Measurements from ENCODE around the gene CAPN13. TPM values are rescaled to one million over a fixed set of nuclear protein-coding genes. Genes with fewer than 3 reads are reported as not detected.

CAPN13 gene
- polyA plus RNA-seq, 1 donor: 19.7 TPM

DNA sequence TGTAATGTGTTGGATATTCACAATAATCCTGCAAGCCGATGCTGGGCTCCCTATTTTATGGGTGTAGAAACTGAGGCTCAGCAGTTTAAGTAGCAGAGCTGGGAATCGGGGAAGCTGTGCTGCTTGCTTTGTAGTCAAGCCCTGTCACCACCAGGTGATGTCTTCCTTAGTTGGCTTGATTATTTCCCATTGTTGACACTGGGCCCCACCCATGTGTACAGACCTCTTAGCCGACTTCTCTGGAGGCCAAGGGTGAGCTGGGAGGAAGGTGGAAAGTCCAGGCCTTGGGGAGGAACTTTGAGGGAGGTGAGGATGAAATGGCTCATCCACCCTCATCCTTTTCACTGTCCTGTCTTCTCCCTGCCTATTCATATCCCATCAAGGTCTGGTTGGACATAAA, 60.0 kb downstream of the CAPN13 start:
- peak; percentile 49 to 81 for DNase-seq
- Histone ChIP-seq H3K27ac (ENCODE audit: low read length) (no peak overlapping the region), H3K36me3 (ENCODE audit: control insufficient read depth, insufficient read depth, low read length) (no peaks in the 10 kb centered on the region), H3K4me1 (ENCODE audit: control insufficient read depth, insufficient read depth, low read length) (peaks cover 10% of the 10 kb centered on the region), H3K27me3 (ENCODE audit: control insufficient read depth, insufficient read depth, low read length) (no peaks in the 10 kb centered on the region), H3K4me3 (ENCODE audit: low read length) (no peak overlapping the region), H3K9me3 (ENCODE audit: control insufficient read depth, low read depth, low read length) (no peaks in the 10 kb centered on the region)
- no CpG with 5 or more reads among the region's 3 CpGs for WGBS (ENCODE audit: insufficient coverage, low lambda C conversion rate)

DNA sequence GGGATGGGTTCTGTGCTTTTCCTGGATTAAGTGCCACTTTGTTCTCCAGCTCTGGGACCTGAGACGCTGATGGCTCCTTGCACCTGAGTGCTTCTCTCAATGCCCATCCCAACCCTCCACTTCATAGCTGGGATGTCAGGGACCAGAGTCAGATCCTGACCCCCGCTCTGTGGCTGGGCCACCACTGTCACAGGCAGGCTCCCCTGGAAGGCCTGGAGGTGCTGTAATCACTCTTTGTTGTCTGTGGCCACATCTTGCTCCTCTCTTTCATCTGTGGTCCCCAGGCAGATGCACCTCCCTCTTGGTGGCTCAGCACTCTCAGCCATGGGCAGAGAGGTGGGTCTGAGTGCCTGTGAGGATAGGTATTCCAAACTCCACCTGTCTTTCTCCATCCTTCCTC, 62.4 kb downstream of the CAPN13 start:
- no CpG with 5 or more reads among the region's 2 CpGs for WGBS (ENCODE audit: insufficient coverage, low lambda C conversion rate)
- H3K4me3 ChIP-seq (ENCODE audit: low read length): no peak overlapping the region
- H3K27ac ChIP-seq (ENCODE audit: low read length): no peak overlapping the region
- no peaks in the 10 kb centered on the region for H3K27me3 ChIP-seq (ENCODE audit: control insufficient read depth, insufficient read depth, low read length)
- no peaks in the 10 kb centered on the region for H3K9me3 ChIP-seq (ENCODE audit: control insufficient read depth, low read depth, low read length)
- H3K36me3 ChIP-seq (ENCODE audit: control insufficient read depth, insufficient read depth, low read length): no peaks in the 10 kb centered on the region
- DNase-seq: no peak
- H3K4me1 ChIP-seq (ENCODE audit: control insufficient read depth, insufficient read depth, low read length): peaks cover 10% of the 10 kb centered on the region

- H3K27me3 ChIP-seq (ENCODE audit: control insufficient read depth, insufficient read depth, low read length): no peaks in the 10 kb centered on the region
- no peaks in the 10 kb centered on the region for H3K4me1 ChIP-seq (ENCODE audit: control insufficient read depth, insufficient read depth, low read length)
- no peak overlapping the region for H3K27ac ChIP-seq (ENCODE audit: low read length)
- no peak overlapping the region for H3K4me3 ChIP-seq (ENCODE audit: low read length)
- no peak for DNase-seq
- H3K9me3 ChIP-seq (ENCODE audit: control insufficient read depth, low read depth, low read length): no peaks in the 10 kb centered on the region
- no CpG with 5 or more reads among the region's 7 CpGs for WGBS (ENCODE audit: insufficient coverage, low lambda C conversion rate)
- no peaks in the 10 kb centered on the region for H3K36me3 ChIP-seq (ENCODE audit: control insufficient read depth, insufficient read depth, low read length)
Measured at GRCh38 chr2:30741576-30741975, 65.7 kb downstream of the CAPN13 start.

GRCh38 chr2:30738141-30738911, 68.9 kb downstream of the CAPN13 start:
- WGBS (ENCODE audit: insufficient coverage, low lambda C conversion rate): 75% methylated on average over 2 of the region's 7 CpGs

GRCh38 chr2:30737326-30737610, 70.0 kb downstream of the CAPN13 start:
- Histone ChIP-seq H3K27ac (ENCODE audit: low read length) (no peak overlapping the region), H3K4me1 (ENCODE audit: control insufficient read depth, insufficient read depth, low read length) (peaks cover 7% of the 10 kb centered on the region), H3K36me3 (ENCODE audit: control insufficient read depth, insufficient read depth, low read length) (no peaks in the 10 kb centered on the region), H3K9me3 (ENCODE audit: control insufficient read depth, low read depth, low read length) (no peaks in the 10 kb centered on the region), H3K27me3 (ENCODE audit: control insufficient read depth, insufficient read depth, low read length) (no peaks in the 10 kb centered on the region), H3K4me3 (ENCODE audit: low read length) (no peak overlapping the region)
- whole genome bisulfite sequencing (ENCODE audit: insufficient coverage, low lambda C conversion rate): no CpG with 5 or more reads among the region's 8 CpGs
- no peak for DNase-seq

More at GRCh38 chr2:30738141-30738911, 68.9 kb downstream of the CAPN13 start:
- Histone ChIP-seq H3K4me1 (ENCODE audit: control insufficient read depth, insufficient read depth, low read length) (peaks cover 7% of the 10 kb centered on the region), H3K4me3 (ENCODE audit: low read length) (no peak overlapping the region), H3K27ac (ENCODE audit: low read length) (no peak overlapping the region), H3K36me3 (ENCODE audit: control insufficient read depth, insufficient read depth, low read length) (no peaks in the 10 kb centered on the region), H3K27me3 (ENCODE audit: control insufficient read depth, insufficient read depth, low read length) (no peaks in the 10 kb centered on the region), H3K9me3 (ENCODE audit: control insufficient read depth, low read depth, low read length) (no peaks in the 10 kb centered on the region)
- no peak for DNase-seq

GRCh38 chr2:30736461-30737325, 70.6 kb downstream of the CAPN13 start:
- Histone ChIP-seq H3K27ac (ENCODE audit: low read length) (no peak overlapping the region), H3K4me1 (ENCODE audit: control insufficient read depth, insufficient read depth, low read length) (peaks cover 7% of the 10 kb centered on the region), H3K9me3 (ENCODE audit: control insufficient read depth, low read depth, low read length) (no peaks in the 10 kb centered on the region), H3K27me3 (ENCODE audit: control insufficient read depth, insufficient read depth, low read length) (no peaks in the 10 kb centered on the region), H3K36me3 (ENCODE audit: control insufficient read depth, insufficient read depth, low read length) (no peaks in the 10 kb centered on the region), H3K4me3 (ENCODE audit: low read length) (no peak overlapping the region)
- no peak for DNase-seq
- 60% methylated on average over 1 of the region's 18 CpGs for WGBS (ENCODE audit: insufficient coverage, low lambda C conversion rate)

DNA sequence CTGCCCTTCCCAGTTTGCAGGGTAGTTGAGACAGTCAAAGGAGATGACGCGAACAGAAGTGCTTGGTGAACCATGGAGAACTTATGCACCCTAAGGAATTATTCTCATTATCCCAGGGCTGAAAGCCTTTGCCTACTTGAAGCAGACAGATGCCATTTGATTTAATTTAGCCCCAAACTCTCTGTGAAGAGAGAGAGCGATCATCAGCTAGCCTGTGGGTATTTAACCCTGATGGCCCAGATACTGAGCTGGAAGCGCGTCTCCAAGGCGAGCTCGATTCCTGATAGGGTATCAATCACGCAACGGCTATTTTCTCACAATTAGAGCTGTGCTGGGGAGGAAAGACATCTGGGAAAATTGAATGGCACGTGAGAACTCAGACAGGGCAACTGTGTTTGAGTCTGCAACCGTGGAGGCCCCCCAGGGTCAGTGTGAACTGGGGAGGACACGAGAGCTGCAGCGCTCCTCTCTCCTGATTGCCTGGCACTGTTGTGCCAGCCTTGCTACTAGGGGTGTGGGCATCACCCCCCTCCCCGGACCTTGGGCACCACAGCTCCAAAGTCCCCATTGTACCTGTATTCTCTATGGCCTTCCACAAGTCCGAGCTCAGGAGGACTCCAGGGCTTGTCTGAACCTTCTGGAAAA, 73.2 kb downstream of the CAPN13 start:
- no peak for DNase-seq
- no CpG with 5 or more reads among the region's 15 CpGs for WGBS (ENCODE audit: insufficient coverage, low lambda C conversion rate)
- Histone ChIP-seq H3K4me3 (ENCODE audit: low read length) (no peak overlapping the region), H3K27ac (ENCODE audit: low read length) (no peak overlapping the region), H3K36me3 (ENCODE audit: control insufficient read depth, insufficient read depth, low read length) (no peaks in the 10 kb centered on the region), H3K4me1 (ENCODE audit: control insufficient read depth, insufficient read depth, low read length) (peaks cover 7% of the 10 kb centered on the region), H3K27me3 (ENCODE audit: control insufficient read depth, insufficient read depth, low read length) (no peaks in the 10 kb centered on the region), H3K9me3 (ENCODE audit: control insufficient read depth, low read depth, low read length) (no peaks in the 10 kb centered on the region)

GRCh38 chr2:30732876-30733275, 74.4 kb downstream of the CAPN13 start:
- Histone ChIP-seq H3K9me3 (ENCODE audit: control insufficient read depth, low read depth, low read length) (no peaks in the 10 kb centered on the region), H3K36me3 (ENCODE audit: control insufficient read depth, insufficient read depth, low read length) (no peaks in the 10 kb centered on the region), H3K27me3 (ENCODE audit: control insufficient read depth, insufficient read depth, low read length) (no peaks in the 10 kb centered on the region), H3K4me1 (ENCODE audit: control insufficient read depth, insufficient read depth, low read length) (peaks cover 7% of the 10 kb centered on the region), H3K4me3 (ENCODE audit: low read length) (no peak overlapping the region), H3K27ac (ENCODE audit: low read length) (no peak overlapping the region)
- peak; percentile 47 to 68 for DNase-seq
- no CpG with 5 or more reads among the region's 4 CpGs for WGBS (ENCODE audit: insufficient coverage, low lambda C conversion rate)

DNA sequence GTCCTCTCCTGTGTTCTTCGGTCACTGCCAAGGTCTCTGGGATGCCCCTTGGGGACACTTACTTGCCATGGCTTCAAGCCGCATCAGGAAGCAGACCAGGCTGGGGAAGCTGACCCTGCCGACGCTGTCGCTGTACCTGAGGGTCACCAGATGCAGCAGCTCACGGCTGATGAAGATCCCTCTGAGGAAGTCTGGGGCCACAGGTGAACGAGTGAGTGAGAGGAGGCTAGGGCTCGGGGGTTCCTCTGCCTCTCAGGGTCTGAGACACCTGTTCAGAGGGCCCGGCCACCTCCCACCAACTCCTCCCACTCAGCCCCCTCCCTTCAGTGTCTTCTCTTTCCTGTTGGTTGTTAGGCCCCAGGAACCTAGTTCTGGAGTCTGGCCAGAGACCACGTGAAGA, 74.9 kb downstream of the CAPN13 start:
- no peak overlapping the region for H3K4me3 ChIP-seq (ENCODE audit: low read length)
- no peaks in the 10 kb centered on the region for H3K27me3 ChIP-seq (ENCODE audit: control insufficient read depth, insufficient read depth, low read length)
- no CpG with 5 or more reads among the region's 10 CpGs for WGBS (ENCODE audit: insufficient coverage, low lambda C conversion rate)
- H3K27ac ChIP-seq (ENCODE audit: low read length): no peak overlapping the region
- H3K36me3 ChIP-seq (ENCODE audit: control insufficient read depth, insufficient read depth, low read length): no peaks in the 10 kb centered on the region
- no peak for DNase-seq
- no peaks in the 10 kb centered on the region for H3K9me3 ChIP-seq (ENCODE audit: control insufficient read depth, low read depth, low read length)
- H3K4me1 ChIP-seq (ENCODE audit: control insufficient read depth, insufficient read depth, low read length): peaks cover 7% of the 10 kb centered on the region

DNA sequence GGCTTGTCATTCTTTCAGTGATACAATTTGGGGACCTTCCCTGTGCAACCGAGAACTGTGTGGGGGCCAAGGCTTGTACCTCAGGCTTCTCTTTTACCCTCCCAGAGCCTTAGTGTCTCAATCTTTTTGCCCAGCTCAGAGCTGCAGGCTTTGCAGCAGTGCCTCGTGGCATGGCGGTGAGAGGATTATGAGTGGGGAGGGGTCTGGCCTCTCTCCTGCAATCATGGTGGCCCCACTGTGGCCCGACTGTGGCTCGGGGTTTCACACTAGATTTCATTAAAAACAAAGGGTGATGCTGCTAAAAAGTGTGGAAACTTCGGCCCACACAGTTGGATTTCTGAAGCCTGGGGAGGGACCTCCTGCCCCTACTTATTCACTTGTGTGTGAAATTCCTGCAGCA, 75.5 kb downstream of the CAPN13 start:
- Histone ChIP-seq H3K27ac (ENCODE audit: low read length) (no peak overlapping the region), H3K9me3 (ENCODE audit: control insufficient read depth, low read depth, low read length) (no peaks in the 10 kb centered on the region), H3K36me3 (ENCODE audit: control insufficient read depth, insufficient read depth, low read length) (no peaks in the 10 kb centered on the region), H3K4me1 (ENCODE audit: control insufficient read depth, insufficient read depth, low read length) (peaks cover 7% of the 10 kb centered on the region), H3K27me3 (ENCODE audit: control insufficient read depth, insufficient read depth, low read length) (no peaks in the 10 kb centered on the region), H3K4me3 (ENCODE audit: low read length) (no peak overlapping the region)
- no peak for DNase-seq
- WGBS (ENCODE audit: insufficient coverage, low lambda C conversion rate): no CpG with 5 or more reads among the region's 6 CpGs

Measured in large intestine (tissue), 3 donors.